KOPT-K1 (cell line): ENCODE data around the gene EFCAB14.
A peak's percentile ranks its signal among the peaks of the same experiment; 100 is the strongest.
"Not testable (repeated sequence)": the region's sequence is repeated elsewhere in the genome, so short reads cannot be mapped to it uniquely, and the experiment has no call there.

ENCODE experiments used
- H3K27ac ChIP-seq: fragments of 200-600 bp; sonication (generic); 2 replicates; pipeline ENCODE4 v1.5.1; 2016; ENCODE audit warnings: antibody characterized with exemption, mild to moderate bottlenecking, low read depth, low read length; ENCODE audit not compliant: poor library complexity, severe bottlenecking
- H3K36me3 ChIP-seq: fragments of 200-600 bp; sonication (generic); 2 replicates; pipeline ENCODE4 v1.5.1; 2017; ENCODE audit warnings: antibody characterized with exemption, mild to moderate bottlenecking, low read length, moderate library complexity; ENCODE audit not compliant: insufficient read depth
- H3K9me3 ChIP-seq: fragments of 200-600 bp; sonication (generic); 2 replicates; pipeline ENCODE4 v1.5.1; 2017; ENCODE audit warnings: antibody characterized with exemption, low read length, mild to moderate bottlenecking; ENCODE audit not compliant: insufficient read depth, poor library complexity, severe bottlenecking

EFCAB14 gene

GRCh38 chr1:46681333-46682034 is 37.4 kb downstream of the EFCAB14 start:
- Histone ChIP-seq H3K36me3 (peaks cover 100% of the 10 kb centered on the region), H3K9me3 (no peaks in the 10 kb centered on the region), H3K27ac (no peak overlapping the region)

- Histone ChIP-seq H3K36me3 (peaks cover 92% of the 10 kb centered on the region), H3K9me3 (no peaks in the 10 kb centered on the region), H3K27ac (no peak overlapping the region)
Observed at GRCh38 chr1:46679789-46680573, 38.9 kb downstream of the EFCAB14 start.

- Histone ChIP-seq H3K36me3 (peaks cover 88% of the 10 kb centered on the region), H3K27ac (peak overlapping the region; percentile 59), H3K9me3 (no peaks in the 10 kb centered on the region)
Observed at GRCh38 chr1:46677339-46677738, 41.6 kb downstream of the EFCAB14 start.

- H3K27ac ChIP-seq: peak overlapping the region; percentile 59
- H3K36me3 ChIP-seq: peaks cover 79% of the 10 kb centered on the region
- no peaks in the 10 kb centered on the region for H3K9me3 ChIP-seq
Observed at GRCh38 chr1:46676531-46676930, 42.4 kb downstream of the EFCAB14 start.

GRCh38 chr1:46675549-46676314 is 43.2 kb downstream of the EFCAB14 start:
- H3K27ac ChIP-seq: peak overlapping the region; percentile 59
- peaks cover 72% of the 10 kb centered on the region for H3K36me3 ChIP-seq
- no peaks in the 10 kb centered on the region for H3K9me3 ChIP-seq

GRCh38 chr1:46673749-46674182 is 45.1 kb downstream of the EFCAB14 start:
- H3K36me3 ChIP-seq: peaks cover 52% of the 10 kb centered on the region

GRCh38 chr1:46672696-46673095 is 46.2 kb downstream of the EFCAB14 start:
- H3K36me3 ChIP-seq: peaks cover 41% of the 10 kb centered on the region
- no peak overlapping the region for H3K27ac ChIP-seq
- no peaks in the 10 kb centered on the region for H3K9me3 ChIP-seq

More at GRCh38 chr1:46673749-46674182, 45.1 kb downstream of the EFCAB14 start:
- no peaks in the 10 kb centered on the region for H3K9me3 ChIP-seq
- H3K27ac ChIP-seq: no peak overlapping the region

GRCh38 chr1:46671554-46671953 is 47.4 kb downstream of the EFCAB14 start, which contains the start of gene TEX38:
TEX38 (plus strand) TSS chr1:46671854; CDS start chr1:46671935, 81 bp downstream.
- Histone ChIP-seq H3K27ac (no peak within 1 kb of the TSS), H3K36me3 (peaks cover 30% of the 10 kb centered on the region), H3K9me3 (no peaks in the 10 kb centered on the region)

GRCh38 chr1:46670134-46670533 is 48.8 kb downstream of the EFCAB14 start:
- Histone ChIP-seq H3K36me3 (peaks cover 31% of the 10 kb centered on the region), H3K9me3 (no peaks in the 10 kb centered on the region)

GRCh38 chr1:46667782-46668760 is 50.8 kb downstream of the EFCAB14 start, which contains the start of gene ATPAF1:
ATPAF1 (minus strand) TSS chr1:46668364; CDS start chr1:46668322, 42 bp downstream.
- Histone ChIP-seq H3K9me3 (no peaks in the 10 kb centered on the region), H3K36me3 (peaks cover 29% of the 10 kb centered on the region), H3K27ac (peak within 1 kb of the TSS; percentile 64)

More at GRCh38 chr1:46670134-46670533, 48.8 kb downstream of the EFCAB14 start:
- no peak overlapping the region for H3K27ac ChIP-seq

- Histone ChIP-seq H3K27ac (no peak overlapping the region), H3K9me3 (no peaks in the 10 kb centered on the region), H3K36me3 (peaks cover 34% of the 10 kb centered on the region)
Observed at GRCh38 chr1:46665983-46666382, 52.9 kb downstream of the EFCAB14 start.

- H3K27ac ChIP-seq, H3K9me3 ChIP-seq: not testable (repeated sequence)
- peaks cover 48% of the 10 kb centered on the region for H3K36me3 ChIP-seq
Observed at GRCh38 chr1:46662919-46663318, 56.0 kb downstream of the EFCAB14 start.

- not testable (repeated sequence) for H3K27ac ChIP-seq, H3K9me3 ChIP-seq
- peaks cover 69% of the 10 kb centered on the region for H3K36me3 ChIP-seq
Observed at GRCh38 chr1:46660116-46660515, 58.8 kb downstream of the EFCAB14 start.

GRCh38 chr1:46659307-46659870 is 59.5 kb downstream of the EFCAB14 start:
- H3K27ac ChIP-seq: no peak overlapping the region
- peaks cover 68% of the 10 kb centered on the region for H3K36me3 ChIP-seq
- H3K9me3 ChIP-seq: no peaks in the 10 kb centered on the region
